Measurements from ENCODE around the gene CCDC9.
"Not testable (repeated sequence)": the region's sequence is repeated elsewhere in the genome, so short reads cannot be mapped to it uniquely, and the experiment has no call there.

DNA sequence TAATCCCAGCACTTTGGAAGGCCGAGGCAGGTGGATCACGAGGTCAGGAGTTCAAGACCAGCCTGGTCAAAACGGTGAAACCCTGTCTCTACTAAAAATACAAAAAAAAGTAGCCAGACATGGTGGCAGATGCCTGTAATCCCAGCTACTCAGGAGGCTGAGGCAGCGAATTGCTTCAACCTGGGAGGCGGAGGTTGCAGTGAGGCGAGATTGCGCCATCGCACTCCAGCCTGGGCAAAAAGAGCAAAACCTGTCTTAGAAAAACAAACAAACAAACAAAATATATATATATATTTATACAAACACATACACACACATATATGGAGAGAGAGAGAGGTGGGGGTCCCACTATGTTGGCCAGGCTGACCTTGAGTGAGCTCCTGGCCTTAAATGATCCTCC lies 3.3 kb upstream of the CCDC9 start:
- TF ChIP-seq CTCF, POLR2A (IDR thresholded peaks at IDR 0.05): not testable (repeated sequence)

All from Peyer's patch (tissue), 4 donors.